Measurements from ENCODE around the gene ENG.
"Not testable (repeated sequence)": the region's sequence is repeated elsewhere in the genome, so short reads cannot be mapped to it uniquely, and the experiment has no call there.

ENG gene

GRCh38 chr9:127854184-127854806 lies at the start of gene ENG:
Gene ENG, minus strand, starts transcription at chr9:127854658. Its CDS starts 303 bp downstream, at chr9:127854355.
- DNase-seq (ENCODE audit: low read depth in 3 of 3), result no peak

- peak; percentile 71 to 88 (median 79) for DNase-seq (ENCODE audit: low read depth in 3 of 3)
These were observed 49.4 kb upstream of the ENG start for GRCh38 chr9:127903557-127904475.

GRCh38 chr9:127899128-127899943 lies 44.9 kb upstream of the ENG start, which contains the start of gene ST6GALNAC6:
Gene ST6GALNAC6, minus strand, starts transcription at chr9:127899603. Its CDS starts 1,622 bp downstream, at chr9:127897981.
- DNase-seq (ENCODE audit: low read depth in 3 of 3), result peak in 2 of 3 donors; percentile 40 to 68

- DNase-seq (ENCODE audit: low read depth in 3 of 3), result no peak
These were observed 44.1 kb upstream of the ENG start for GRCh38 chr9:127898433-127899127.

GRCh38 chr9:127897193-127897692 lies 42.8 kb upstream of the ENG start:
- peak in 1 of 3 donors; percentile 33 for DNase-seq (ENCODE audit: low read depth in 3 of 3)

- no peak for DNase-seq (ENCODE audit: low read depth in 3 of 3)
These were observed 42.1 kb upstream of the ENG start for GRCh38 chr9:127896395-127897192.

- DNase-seq (ENCODE audit: low read depth in 3 of 3), result no peak
These were observed 41.4 kb upstream of the ENG start for GRCh38 chr9:127895811-127896210.

- DNase-seq (ENCODE audit: low read depth in 3 of 3), result no peak
These were observed 38.9 kb upstream of the ENG start for GRCh38 chr9:127893392-127893791.

- no peak for DNase-seq (ENCODE audit: low read depth in 3 of 3)
These were observed 38.4 kb upstream of the ENG start for GRCh38 chr9:127892831-127893230.

- no peak for DNase-seq (ENCODE audit: low read depth in 3 of 3)
These were observed 35.6 kb upstream of the ENG start for GRCh38 chr9:127890053-127890452.

- no peak for DNase-seq (ENCODE audit: low read depth in 3 of 3)
These were observed 33.3 kb upstream of the ENG start for GRCh38 chr9:127887792-127888191.

GRCh38 chr9:127886401-127886972 lies 32.0 kb upstream of the ENG start:
- no peak for DNase-seq (ENCODE audit: low read depth in 3 of 3)

GRCh38 chr9:127885508-127886281 lies 31.2 kb upstream of the ENG start:
- DNase-seq (ENCODE audit: low read depth in 3 of 3), result no peak

GRCh38 chr9:127884976-127885490 lies 30.6 kb upstream of the ENG start:
- DNase-seq (ENCODE audit: low read depth in 3 of 3), result no peak

- DNase-seq (ENCODE audit: low read depth in 3 of 3), result no peak
These were observed 30.0 kb upstream of the ENG start for GRCh38 chr9:127884427-127884911.

GRCh38 chr9:127883959-127884358 lies 29.5 kb upstream of the ENG start:
- no peak for DNase-seq (ENCODE audit: low read depth in 3 of 3)

- not testable (repeated sequence) for DNase-seq (ENCODE audit: low read depth in 3 of 3)
These were observed 27.3 kb upstream of the ENG start for GRCh38 chr9:127881715-127882114.

GRCh38 chr9:127880143-127880542 lies 25.7 kb upstream of the ENG start:
- DNase-seq (ENCODE audit: low read depth in 3 of 3), result no peak
